ENCODE measurements around the gene HTR3E.

GRCh38 chr3:184143327-184143726 is 46.5 kb downstream of the HTR3E start:
- no peak for TF ChIP-seq CTCF (IDR thresholded peaks at IDR 0.05)
- no peak for TF ChIP-seq POLR2A (IDR thresholded peaks at IDR 0.05)
